ENCODE measurements around the gene PNLIPRP1.

Gene PNLIPRP1

DNA sequence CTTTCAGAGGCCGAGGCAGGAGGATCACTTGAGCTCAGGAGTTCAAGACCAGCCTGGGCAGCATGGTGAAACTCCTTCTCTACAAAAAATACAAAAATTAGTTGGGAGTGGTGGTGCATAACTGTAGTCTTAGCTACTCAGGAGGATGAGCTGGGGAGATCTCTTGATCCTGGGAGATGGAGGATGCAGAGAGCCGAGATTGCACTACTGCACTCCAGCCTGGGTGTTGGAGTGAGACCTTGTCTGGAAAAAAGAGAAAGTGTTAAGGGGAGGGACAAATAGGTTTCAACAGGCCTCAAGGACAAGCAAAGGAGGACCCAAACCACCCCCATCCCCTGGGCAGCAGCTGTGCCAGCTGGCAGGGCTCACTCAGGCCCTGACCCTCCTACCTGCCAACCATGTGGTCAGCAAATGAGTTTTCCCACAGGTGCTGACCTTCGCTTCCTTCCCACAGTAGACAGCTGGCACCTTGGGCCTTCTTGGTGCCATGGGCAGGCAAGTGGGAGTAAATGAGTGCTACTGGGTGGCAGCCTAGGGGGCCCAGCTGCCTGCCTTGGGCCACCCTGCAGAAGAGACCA lies 24.5 kb downstream of the PNLIPRP1 start:
- H3K4me3 ChIP-seq (ENCODE audit: low read length) = no peak overlapping the region
- DNase-seq (ENCODE audit: low read depth) = no peak
- TF ChIP-seq, protein P1, sequence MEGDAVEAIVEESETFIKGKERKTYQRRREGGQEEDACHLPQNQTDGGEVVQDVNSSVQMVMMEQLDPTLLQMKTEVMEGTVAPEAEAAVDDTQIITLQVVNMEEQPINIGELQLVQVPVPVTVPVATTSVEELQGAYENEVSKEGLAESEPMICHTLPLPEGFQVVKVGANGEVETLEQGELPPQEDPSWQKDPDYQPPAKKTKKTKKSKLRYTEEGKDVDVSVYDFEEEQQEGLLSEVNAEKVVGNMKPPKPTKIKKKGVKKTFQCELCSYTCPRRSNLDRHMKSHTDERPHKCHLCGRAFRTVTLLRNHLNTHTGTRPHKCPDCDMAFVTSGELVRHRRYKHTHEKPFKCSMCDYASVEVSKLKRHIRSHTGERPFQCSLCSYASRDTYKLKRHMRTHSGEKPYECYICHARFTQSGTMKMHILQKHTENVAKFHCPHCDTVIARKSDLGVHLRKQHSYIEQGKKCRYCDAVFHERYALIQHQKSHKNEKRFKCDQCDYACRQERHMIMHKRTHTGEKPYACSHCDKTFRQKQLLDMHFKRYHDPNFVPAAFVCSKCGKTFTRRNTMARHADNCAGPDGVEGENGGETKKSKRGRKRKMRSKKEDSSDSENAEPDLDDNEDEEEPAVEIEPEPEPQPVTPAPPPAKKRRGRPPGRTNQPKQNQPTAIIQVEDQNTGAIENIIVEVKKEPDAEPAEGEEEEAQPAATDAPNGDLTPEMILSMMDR (IDR thresholded peaks at IDR 0.05; ENCODE audit: insufficient read depth, low read depth, low read length, missing control alignments) = no peak

- DNase-seq (ENCODE audit: low read depth) = no peak
- TF ChIP-seq, protein P1 (IDR thresholded peaks at IDR 0.05; ENCODE audit: insufficient read depth, low read depth, low read length, missing control alignments) = no peak
- H3K4me3 ChIP-seq (ENCODE audit: low read length) = no peak within 1 kb of the TSS
These were observed 30.0 kb downstream of the PNLIPRP1 start, which contains the start of gene PNLIPRP2 for GRCh38 chr10:116620423-116621400. Gene PNLIPRP2 (plus strand): TSS chr10:116620953.

DNA sequence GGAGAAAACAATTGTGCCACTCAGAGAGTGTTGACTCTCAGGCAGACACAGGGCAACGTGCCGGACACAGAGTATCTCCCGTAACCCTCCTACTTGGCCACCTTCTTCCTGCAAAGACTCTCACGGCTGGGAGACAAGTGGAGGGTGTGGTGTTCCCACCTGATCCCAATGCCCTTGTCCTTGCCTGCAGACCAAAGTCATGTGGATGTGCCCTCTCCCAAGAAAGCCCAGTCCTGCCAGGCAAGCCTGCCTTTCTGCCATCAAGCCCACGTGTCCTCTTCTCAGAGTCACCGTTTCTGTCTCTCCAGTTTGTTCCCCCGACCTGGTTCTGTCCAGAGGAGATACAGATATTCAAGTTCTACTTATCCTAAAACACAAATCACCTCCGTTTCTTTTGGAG lies 30.7 kb downstream of the PNLIPRP1 start:
- TF ChIP-seq, protein P1 (IDR thresholded peaks at IDR 0.05; ENCODE audit: insufficient read depth, low read depth, low read length, missing control alignments) = no peak
- DNase-seq (ENCODE audit: low read depth) = no peak

DNA sequence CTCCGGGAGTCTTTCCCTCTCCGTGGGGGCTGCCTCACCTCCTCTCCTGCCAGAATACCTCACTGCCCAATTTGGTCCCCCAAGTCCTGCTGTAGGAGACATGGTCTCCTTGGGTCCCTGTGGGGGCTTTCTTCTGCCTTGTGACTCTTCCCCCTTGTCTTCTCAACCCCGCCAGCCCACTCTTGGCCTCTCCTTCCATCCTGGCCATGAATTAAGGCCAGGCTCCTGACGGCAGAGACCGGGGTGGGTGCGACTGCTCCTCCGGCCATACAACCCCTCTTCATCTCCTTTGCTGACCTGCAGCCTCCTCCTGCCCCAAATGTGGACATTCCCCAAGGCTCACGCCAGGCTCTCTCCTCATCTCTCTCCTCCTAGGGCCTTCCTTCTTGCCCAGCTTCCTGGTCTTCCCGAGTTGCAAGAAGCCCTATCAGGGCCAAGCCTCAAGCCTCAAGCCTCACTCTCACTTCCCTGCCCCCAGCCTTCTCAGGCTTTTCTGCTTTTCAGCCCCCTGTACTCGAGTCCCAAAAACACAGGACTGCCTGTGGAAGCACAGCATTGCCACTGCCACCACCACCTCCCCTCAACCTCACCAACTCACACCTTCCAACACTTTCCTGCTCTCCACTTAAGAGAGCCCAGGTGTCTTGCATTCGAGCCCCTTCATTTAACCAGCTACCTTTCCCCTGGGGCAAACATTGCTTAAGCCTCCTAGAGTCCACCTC lies 31.3 kb downstream of the PNLIPRP1 start:
- no peak overlapping the region for H3K4me3 ChIP-seq (ENCODE audit: low read length)
- TF ChIP-seq, protein P1 (IDR thresholded peaks at IDR 0.05; ENCODE audit: insufficient read depth, low read depth, low read length, missing control alignments) = no peak
- no peak for DNase-seq (ENCODE audit: low read depth)

More for the DNA sequence above, 30.7 kb downstream of the PNLIPRP1 start:
- H3K4me3 ChIP-seq (ENCODE audit: low read length) = no peak overlapping the region

DNA sequence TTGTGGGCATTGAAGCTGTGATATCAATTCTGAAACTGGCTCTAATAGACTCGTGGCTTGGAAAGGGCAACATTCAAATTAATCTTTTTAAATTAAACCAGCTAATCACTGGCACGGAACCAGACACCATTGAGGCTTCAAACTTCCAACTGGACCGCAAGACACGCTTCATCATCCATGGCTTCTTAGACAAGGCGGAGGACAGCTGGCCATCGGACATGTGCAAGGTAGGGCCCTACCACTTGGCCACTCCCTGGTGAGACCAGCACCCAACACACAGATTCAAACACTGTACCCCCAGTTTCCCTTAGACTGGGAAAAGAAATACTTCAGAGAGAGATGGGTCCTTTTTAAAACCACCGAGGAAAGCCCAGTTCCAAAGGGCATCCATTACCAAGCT lies 35.1 kb downstream of the PNLIPRP1 start:
- TF ChIP-seq, protein P1 (IDR thresholded peaks at IDR 0.05; ENCODE audit: insufficient read depth, low read depth, low read length, missing control alignments) = no peak
- H3K4me3 ChIP-seq (ENCODE audit: low read length) = no peak overlapping the region
- DNase-seq (ENCODE audit: low read depth) = no peak

DNA sequence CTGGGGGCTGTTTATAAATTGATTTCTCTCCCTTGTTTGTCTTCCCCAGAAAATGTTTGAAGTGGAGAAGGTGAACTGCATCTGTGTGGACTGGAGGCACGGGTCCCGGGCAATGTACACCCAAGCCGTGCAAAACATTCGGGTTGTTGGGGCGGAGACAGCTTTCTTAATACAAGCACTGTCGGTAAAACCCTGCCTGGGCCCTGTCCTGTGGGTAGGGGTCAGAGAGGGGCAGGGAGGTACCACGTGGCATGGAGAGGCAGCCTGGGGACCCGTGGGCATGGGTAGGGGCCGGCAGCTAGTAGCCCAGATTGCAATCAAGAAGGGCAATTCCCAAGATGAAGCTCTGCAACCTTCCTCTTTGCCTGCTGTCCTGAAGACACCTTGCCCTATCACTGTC lies 36.1 kb downstream of the PNLIPRP1 start:
- no peak overlapping the region for H3K4me3 ChIP-seq (ENCODE audit: low read length)
- no peak for DNase-seq (ENCODE audit: low read depth)
- TF ChIP-seq, protein P1 (IDR thresholded peaks at IDR 0.05; ENCODE audit: insufficient read depth, low read depth, low read length, missing control alignments) = no peak

All from epithelial cell of esophagus (primary cell).